ENCODE results near the gene DLG2. TPM values are rescaled to one million over a fixed set of nuclear protein-coding genes. Genes with fewer than 3 reads are reported as not detected.
"Not testable (repeated sequence)": the region's sequence is repeated elsewhere in the genome, so short reads cannot be mapped to it uniquely, and the experiment has no call there.

Gene DLG2
- total RNA-seq, 1 experiment from 2014 or later: 2.7 TPM

- DNase-seq: peak; percentile 100
- Histone ChIP-seq H3K9ac (ENCODE audit: low read length) (peak within 1 kb of the TSS; percentile 93), H3K27me3 (ENCODE audit: low read length) (no peaks in the 10 kb centered on the region), H3K27ac (ENCODE audit: low read length) (peak within 1 kb of the TSS; percentile 81), H3K4me3 (ENCODE audit: low read length) (peak within 1 kb of the TSS; percentile 75), H4K20me1 (ENCODE audit: insufficient read depth, low read depth, low read length) (peaks cover 43% of the 10 kb centered on the region), H3K4me1 (ENCODE audit: low read length) (peaks cover 39% of the 10 kb centered on the region), H2AFZ (ENCODE audit: low read length) (peak within 1 kb of the TSS; percentile 68), H3K9me3 (ENCODE audit: low read length) (no peaks in the 10 kb centered on the region), H3K9me2 (replicated peaks; ENCODE audit: insufficient read depth, low read length) (no peaks in the 10 kb centered on the region), H3K79me2 (ENCODE audit: low read length) (peaks cover 50% of the 10 kb centered on the region), H3K4me2 (ENCODE audit: low read depth, low read length, poor library complexity, severe bottlenecking) (peak within 1 kb of the TSS; percentile 89), H3K36me3 (ENCODE audit: insufficient read depth, low read length) (peaks cover 38% of the 10 kb centered on the region)
These were observed 37.7 kb upstream of the DLG2 start, which contains the start of gene CREBZF for GRCh38 chr11:85664615-85665481. Gene CREBZF, minus strand, starts transcription at chr11:85665129. Its CDS starts 254 bp downstream, at chr11:85664875.

GRCh38 chr11:85663753-85664614 is 36.8 kb upstream of the DLG2 start:
- Histone ChIP-seq H3K9me2 (replicated peaks; ENCODE audit: insufficient read depth, low read length) (no peaks in the 10 kb centered on the region), H3K36me3 (ENCODE audit: insufficient read depth, low read length) (peaks cover 46% of the 10 kb centered on the region), H2AFZ (ENCODE audit: low read length) (0 out of 2 replicates have a peak overlapping the region, but pooled peaks have one; percentile 12), H3K4me1 (ENCODE audit: low read length) (peaks cover 47% of the 10 kb centered on the region), H3K27me3 (ENCODE audit: low read length) (no peaks in the 10 kb centered on the region), H3K27ac (ENCODE audit: low read length) (peak overlapping the region; percentile 81), H3K79me2 (ENCODE audit: low read length) (peaks cover 59% of the 10 kb centered on the region), H3K9me3 (ENCODE audit: low read length) (no peaks in the 10 kb centered on the region), H3K9ac (ENCODE audit: low read length) (peak overlapping the region; percentile 93), H3K4me2 (ENCODE audit: low read depth, low read length, poor library complexity, severe bottlenecking) (peak overlapping the region; percentile 89), H3K4me3 (ENCODE audit: low read length) (peak overlapping the region; percentile 75), H4K20me1 (ENCODE audit: insufficient read depth, low read depth, low read length) (peaks cover 52% of the 10 kb centered on the region)
- peak; percentile 96 for DNase-seq

GRCh38 chr11:85663080-85663752 is 36.1 kb upstream of the DLG2 start:
- peak overlapping the region; percentile 89 for H3K4me2 ChIP-seq (ENCODE audit: low read depth, low read length, poor library complexity, severe bottlenecking)
- no peaks in the 10 kb centered on the region for H3K9me3 ChIP-seq (ENCODE audit: low read length)
- H3K4me3 ChIP-seq (ENCODE audit: low read length): peak overlapping the region; percentile 75
- H3K9ac ChIP-seq (ENCODE audit: low read length): peak overlapping the region; percentile 93
- peaks cover 54% of the 10 kb centered on the region for H3K36me3 ChIP-seq (ENCODE audit: insufficient read depth, low read length)
- peaks cover 67% of the 10 kb centered on the region for H3K79me2 ChIP-seq (ENCODE audit: low read length)
- peak overlapping the region; percentile 81; the same call in 1 of the 2 replicates for H3K27ac ChIP-seq (ENCODE audit: low read length)
- no peaks in the 10 kb centered on the region for H3K27me3 ChIP-seq (ENCODE audit: low read length)
- H2AFZ ChIP-seq (ENCODE audit: low read length): no peak overlapping the region
- peaks cover 55% of the 10 kb centered on the region for H3K4me1 ChIP-seq (ENCODE audit: low read length)
- H3K9me2 ChIP-seq (replicated peaks; ENCODE audit: insufficient read depth, low read length): no peaks in the 10 kb centered on the region
- DNase-seq: peak; percentile 66
- peaks cover 55% of the 10 kb centered on the region for H4K20me1 ChIP-seq (ENCODE audit: insufficient read depth, low read depth, low read length)

- H3K9me3 ChIP-seq (ENCODE audit: low read length): no peaks in the 10 kb centered on the region
- H3K27me3 ChIP-seq (ENCODE audit: low read length): no peaks in the 10 kb centered on the region
These were observed 35.0 kb upstream of the DLG2 start for GRCh38 chr11:85661972-85662664.

GRCh38 chr11:85658180-85658579 is 31.0 kb upstream of the DLG2 start:
- peaks cover 90% of the 10 kb centered on the region for H3K79me2 ChIP-seq (ENCODE audit: low read length)
- no peak overlapping the region for H3K4me2 ChIP-seq (ENCODE audit: low read depth, low read length, poor library complexity, severe bottlenecking)
- H3K36me3 ChIP-seq (ENCODE audit: insufficient read depth, low read length): peaks cover 83% of the 10 kb centered on the region

More at GRCh38 chr11:85661972-85662664, 35.0 kb upstream of the DLG2 start:
- Histone ChIP-seq H3K4me1 (ENCODE audit: low read length) (peaks cover 59% of the 10 kb centered on the region), H3K9ac (ENCODE audit: low read length) (peak overlapping the region; percentile 93), H3K36me3 (ENCODE audit: insufficient read depth, low read length) (peaks cover 65% of the 10 kb centered on the region), H3K27ac (ENCODE audit: low read length) (no peak overlapping the region), H3K9me2 (replicated peaks; ENCODE audit: insufficient read depth, low read length) (no peaks in the 10 kb centered on the region), H2AFZ (ENCODE audit: low read length) (no peak overlapping the region), H4K20me1 (ENCODE audit: insufficient read depth, low read depth, low read length) (peaks cover 55% of the 10 kb centered on the region), H3K79me2 (ENCODE audit: low read length) (peaks cover 78% of the 10 kb centered on the region), H3K4me3 (ENCODE audit: low read length) (peak overlapping the region; percentile 75), H3K4me2 (ENCODE audit: low read depth, low read length, poor library complexity, severe bottlenecking) (peak overlapping the region; percentile 89)
- DNase-seq: no peak

GRCh38 chr11:85656777-85657176 is 29.6 kb upstream of the DLG2 start:
- Histone ChIP-seq H3K4me1 (ENCODE audit: low read length) (peaks cover 47% of the 10 kb centered on the region), H3K4me3 (ENCODE audit: low read length) (no peak overlapping the region), H3K79me2 (ENCODE audit: low read length) (peaks cover 80% of the 10 kb centered on the region), H3K4me2 (ENCODE audit: low read depth, low read length, poor library complexity, severe bottlenecking) (no peak overlapping the region), H2AFZ (ENCODE audit: low read length) (no peak overlapping the region), H3K27me3 (ENCODE audit: low read length) (no peaks in the 10 kb centered on the region), H4K20me1 (ENCODE audit: insufficient read depth, low read depth, low read length) (peaks cover 30% of the 10 kb centered on the region), H3K9me2 (replicated peaks; ENCODE audit: insufficient read depth, low read length) (no peaks in the 10 kb centered on the region), H3K27ac (ENCODE audit: low read length) (no peak overlapping the region), H3K9ac (ENCODE audit: low read length) (no peak overlapping the region), H3K9me3 (ENCODE audit: low read length) (no peaks in the 10 kb centered on the region), H3K36me3 (ENCODE audit: insufficient read depth, low read length) (peaks cover 74% of the 10 kb centered on the region)
- DNase-seq: no peak

More at GRCh38 chr11:85658180-85658579, 31.0 kb upstream of the DLG2 start:
- H3K27me3 ChIP-seq (ENCODE audit: low read length): no peaks in the 10 kb centered on the region
- no peak overlapping the region for H2AFZ ChIP-seq (ENCODE audit: low read length)
- H3K9me3 ChIP-seq (ENCODE audit: low read length): no peaks in the 10 kb centered on the region
- H3K4me3 ChIP-seq (ENCODE audit: low read length): no peak overlapping the region
- H4K20me1 ChIP-seq (ENCODE audit: insufficient read depth, low read depth, low read length): peaks cover 43% of the 10 kb centered on the region
- no peak overlapping the region for H3K9ac ChIP-seq (ENCODE audit: low read length)
- H3K4me1 ChIP-seq (ENCODE audit: low read length): peaks cover 56% of the 10 kb centered on the region
- DNase-seq: no peak
- peak overlapping the region; percentile 21; the same call in 1 of the 2 replicates for H3K27ac ChIP-seq (ENCODE audit: low read length)
- H3K9me2 ChIP-seq (replicated peaks; ENCODE audit: insufficient read depth, low read length): no peaks in the 10 kb centered on the region

- not testable (repeated sequence) for H3K4me2 ChIP-seq (ENCODE audit: low read depth, low read length, poor library complexity, severe bottlenecking); DNase-seq; H3K4me3 ChIP-seq (ENCODE audit: low read length); H4K20me1 ChIP-seq (ENCODE audit: insufficient read depth, low read depth, low read length); H3K9me2 ChIP-seq (replicated peaks; ENCODE audit: insufficient read depth, low read length); H3K9me3 ChIP-seq (ENCODE audit: low read length); H3K27me3 ChIP-seq (ENCODE audit: low read length); H3K27ac ChIP-seq (ENCODE audit: low read length); H2AFZ ChIP-seq (ENCODE audit: low read length); H3K9ac ChIP-seq (ENCODE audit: low read length)
- Histone ChIP-seq H3K79me2 (ENCODE audit: low read length) (peaks cover 75% of the 10 kb centered on the region), H3K4me1 (ENCODE audit: low read length) (peaks cover 40% of the 10 kb centered on the region), H3K36me3 (ENCODE audit: insufficient read depth, low read length) (peaks cover 51% of the 10 kb centered on the region)
These were observed 27.2 kb upstream of the DLG2 start for GRCh38 chr11:85654343-85654742.

Measured in Karpas-422 (cell line).